ENCODE data around the gene PSMA5. TPM values are rescaled to one million over a fixed set of nuclear protein-coding genes. Genes with fewer than 3 reads are reported as not detected.

PSMA5 gene
- total RNA-seq, 1 donor from 2014 or later = 34.6 TPM

- no peak for DNase-seq
Observed at GRCh38 chr1:109367626-109368025, 58.6 kb downstream of the PSMA5 start.

- no peak for DNase-seq
Observed at GRCh38 chr1:109365642-109366204, 60.5 kb downstream of the PSMA5 start.

- no peak for DNase-seq
Observed at GRCh38 chr1:109361649-109362048, 64.6 kb downstream of the PSMA5 start.

- no peak for DNase-seq
Observed at GRCh38 chr1:109361069-109361468, 65.2 kb downstream of the PSMA5 start.

GRCh38 chr1:109357616-109358015 is 68.6 kb downstream of the PSMA5 start:
- no peak for DNase-seq

GRCh38 chr1:109356915-109357314 is 69.3 kb downstream of the PSMA5 start:
- no peak for DNase-seq

GRCh38 chr1:109356505-109356904 is 69.7 kb downstream of the PSMA5 start:
- DNase-seq = no peak

- no peak for DNase-seq
Observed at GRCh38 chr1:109354929-109355328, 71.3 kb downstream of the PSMA5 start.

- DNase-seq = no peak
Observed at GRCh38 chr1:109351457-109351856, 74.8 kb downstream of the PSMA5 start.

GRCh38 chr1:109350655-109351054 is 75.6 kb downstream of the PSMA5 start:
- DNase-seq = no peak

GRCh38 chr1:109350182-109350581 is 76.1 kb downstream of the PSMA5 start:
- no peak for DNase-seq

Other genes with a start within 250 kb of the PSMA5 start
- gene SARS1, start 212.5 kb downstream of the PSMA5 start, total RNA-seq = 153 TPM
- gene CELSR2, start 176.9 kb downstream of the PSMA5 start, total RNA-seq = 41.8 TPM
- 11.4 TPM for gene PSRC1, start 143.3 kb downstream of the PSMA5 start, total RNA-seq
- not detected for gene MYBPHL, start 119.4 kb downstream of the PSMA5 start, total RNA-seq
- gene SORT1, start 28.5 kb downstream of the PSMA5 start, total RNA-seq = 48.2 TPM
- not detected for gene SYPL2, start 40.1 kb upstream of the PSMA5 start, total RNA-seq
- gene ATXN7L2, start 57.5 kb upstream of the PSMA5 start, total RNA-seq = 4.1 TPM
- gene CYB561D1, start 67.6 kb upstream of the PSMA5 start, total RNA-seq = 6.7 TPM
- 10.3 TPM for gene AMIGO1, start 83.3 kb upstream of the PSMA5 start, total RNA-seq
- 5.3 TPM for gene GPR61, start 113.4 kb upstream of the PSMA5 start, total RNA-seq
- gene GNAI3, start 122.2 kb upstream of the PSMA5 start, total RNA-seq = 21.7 TPM
- gene GNAT2, start 193.2 kb upstream of the PSMA5 start, total RNA-seq = not detected
- 49.4 TPM for gene AMPD2, start 193.4 kb upstream of the PSMA5 start, total RNA-seq
- 4.7 TPM for gene GSTM4, start 229.7 kb upstream of the PSMA5 start, total RNA-seq
- 9.2 TPM for gene GSTM2, start 241.6 kb upstream of the PSMA5 start, total RNA-seq

Measured in occipital lobe (tissue), 2 donors.